Measurements from ENCODE around the gene TDRD3.

The TDRD3 gene

GRCh38 chr13:60396783-60397703, at the start of gene TDRD3:
TDRD3 (plus strand) TSS chr13:60397220; CDS start chr13:60397365, 145 bp downstream.
- DNase-seq (ENCODE audit: low read depth): peak; percentile 70

- no peak for DNase-seq (ENCODE audit: low read depth)
Observed at GRCh38 chr13:60347690-60348089, 49.3 kb upstream of the TDRD3 start.

- no peak for DNase-seq (ENCODE audit: low read depth)
Observed at GRCh38 chr13:60348097-60348496, 48.9 kb upstream of the TDRD3 start.

- no peak for DNase-seq (ENCODE audit: low read depth)
Observed at GRCh38 chr13:60351326-60351725, 45.7 kb upstream of the TDRD3 start.

GRCh38 chr13:60351855-60352615, 45.0 kb upstream of the TDRD3 start:
- no peak for DNase-seq (ENCODE audit: low read depth)

GRCh38 chr13:60352644-60353043, 44.4 kb upstream of the TDRD3 start:
- DNase-seq (ENCODE audit: low read depth): no peak

GRCh38 chr13:60355056-60355455, 42.0 kb upstream of the TDRD3 start:
- no peak for DNase-seq (ENCODE audit: low read depth)

- no peak for DNase-seq (ENCODE audit: low read depth)
Observed at GRCh38 chr13:60356970-60357369, 40.0 kb upstream of the TDRD3 start.

- no peak for DNase-seq (ENCODE audit: low read depth)
Observed at GRCh38 chr13:60358453-60358852, 38.6 kb upstream of the TDRD3 start.

GRCh38 chr13:60363288-60363687, 33.7 kb upstream of the TDRD3 start:
- DNase-seq (ENCODE audit: low read depth): no peak

- no peak for DNase-seq (ENCODE audit: low read depth)
Observed at GRCh38 chr13:60369242-60369641, 27.8 kb upstream of the TDRD3 start.

GRCh38 chr13:60370343-60370742, 26.7 kb upstream of the TDRD3 start:
- no peak for DNase-seq (ENCODE audit: low read depth)

- DNase-seq (ENCODE audit: low read depth): no peak
Observed at GRCh38 chr13:60372141-60372540, 24.9 kb upstream of the TDRD3 start.

GRCh38 chr13:60379282-60379681, 17.7 kb upstream of the TDRD3 start:
- DNase-seq (ENCODE audit: low read depth): peak; percentile 52

- DNase-seq (ENCODE audit: low read depth): no peak
Observed at GRCh38 chr13:60379837-60380565, 17.0 kb upstream of the TDRD3 start.

- DNase-seq (ENCODE audit: low read depth): no peak
Observed at GRCh38 chr13:60384911-60385310, 12.1 kb upstream of the TDRD3 start.

- no peak for DNase-seq (ENCODE audit: low read depth)
Observed at GRCh38 chr13:60386250-60386649, 10.8 kb upstream of the TDRD3 start.

- DNase-seq (ENCODE audit: low read depth): no peak
Observed at GRCh38 chr13:60392131-60392530, 4.9 kb upstream of the TDRD3 start.

- peak; percentile 95 for DNase-seq (ENCODE audit: low read depth)
Observed at GRCh38 chr13:60395971-60396782, 843 bp upstream of the TDRD3 start.

- DNase-seq (ENCODE audit: low read depth): peak; percentile 49
Observed at GRCh38 chr13:60397704-60398378, 821 bp downstream of the TDRD3 start.

GRCh38 chr13:60398379-60398891, 1.4 kb downstream of the TDRD3 start:
- no peak for DNase-seq (ENCODE audit: low read depth)

Measured in CMK (cell line).